Measurements from ENCODE around the gene BPHL.

DNA sequence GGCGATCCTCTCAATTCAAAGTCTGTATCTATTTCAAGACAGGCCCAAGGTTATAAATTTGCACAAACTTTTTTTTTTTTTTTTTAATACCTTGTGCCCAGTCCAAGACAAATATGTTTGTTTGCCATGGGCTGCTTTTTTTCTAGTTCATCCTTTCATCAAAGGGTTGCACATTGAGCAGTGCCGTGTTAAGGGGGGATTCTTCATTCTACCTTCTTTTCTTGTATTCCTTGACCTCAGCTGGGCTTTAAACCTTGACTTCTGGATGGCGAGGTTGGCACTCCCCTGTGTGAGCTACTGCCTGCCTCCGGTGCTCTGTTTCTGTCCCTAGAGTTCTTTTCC, 42.8 kb upstream of the BPHL start:
- TF ChIP-seq, protein P1, sequence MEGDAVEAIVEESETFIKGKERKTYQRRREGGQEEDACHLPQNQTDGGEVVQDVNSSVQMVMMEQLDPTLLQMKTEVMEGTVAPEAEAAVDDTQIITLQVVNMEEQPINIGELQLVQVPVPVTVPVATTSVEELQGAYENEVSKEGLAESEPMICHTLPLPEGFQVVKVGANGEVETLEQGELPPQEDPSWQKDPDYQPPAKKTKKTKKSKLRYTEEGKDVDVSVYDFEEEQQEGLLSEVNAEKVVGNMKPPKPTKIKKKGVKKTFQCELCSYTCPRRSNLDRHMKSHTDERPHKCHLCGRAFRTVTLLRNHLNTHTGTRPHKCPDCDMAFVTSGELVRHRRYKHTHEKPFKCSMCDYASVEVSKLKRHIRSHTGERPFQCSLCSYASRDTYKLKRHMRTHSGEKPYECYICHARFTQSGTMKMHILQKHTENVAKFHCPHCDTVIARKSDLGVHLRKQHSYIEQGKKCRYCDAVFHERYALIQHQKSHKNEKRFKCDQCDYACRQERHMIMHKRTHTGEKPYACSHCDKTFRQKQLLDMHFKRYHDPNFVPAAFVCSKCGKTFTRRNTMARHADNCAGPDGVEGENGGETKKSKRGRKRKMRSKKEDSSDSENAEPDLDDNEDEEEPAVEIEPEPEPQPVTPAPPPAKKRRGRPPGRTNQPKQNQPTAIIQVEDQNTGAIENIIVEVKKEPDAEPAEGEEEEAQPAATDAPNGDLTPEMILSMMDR (IDR thresholded peaks at IDR 0.05; ENCODE audit: borderline replicate concordance, extremely low read depth, low read length, poor library complexity, severe bottlenecking): no peak
- no peak for TF ChIP-seq EZH2 (IDR thresholded peaks at IDR 0.05; ENCODE audit: borderline replicate concordance, low read depth, low read length, severe bottlenecking)
